ENCODE measurements around the gene NAP1L1. TPM values are rescaled to one million over a fixed set of nuclear protein-coding genes. Genes with fewer than 3 reads are reported as not detected.

Gene NAP1L1
- total RNA-seq, 1 donor from 2014 or later: 687 TPM

- no peak overlapping the region for H3K9ac ChIP-seq (ENCODE audit: low read length)
- Mint-ChIP-seq H3K36me3 (ENCODE audit: low read depth, unreplicated experiment) (no peaks in the 10 kb centered on the region), H3K27me3 (ENCODE audit: low read depth, unreplicated experiment) (no peaks in the 10 kb centered on the region), H3K9me3 (ENCODE audit: unreplicated experiment) (no peaks in the 10 kb centered on the region), H3K4me3 (ENCODE audit: unreplicated experiment) (no peak overlapping the region), H3K27ac (ENCODE audit: unreplicated experiment) (no peak overlapping the region), H3K4me1 (ENCODE audit: low read depth, unreplicated experiment) (peaks cover 18% of the 10 kb centered on the region)
- no peaks in the 10 kb centered on the region for H3K27me3 ChIP-seq (ENCODE audit: insufficient read depth, low read length)
- FAIRE-seq (no peak), DNase-seq (ENCODE audit: low read depth) (no peak)
- peaks cover 16% of the 10 kb centered on the region for H3K4me1 ChIP-seq (ENCODE audit: insufficient read depth, low read length)
- no peak overlapping the region for H3K27ac ChIP-seq (ENCODE audit: low read depth, low read length)
- H3K4me2 ChIP-seq (ENCODE audit: low read length): no peak overlapping the region
- H3K79me2 ChIP-seq (ENCODE audit: insufficient read depth, low read length): no peaks in the 10 kb centered on the region
- no peaks in the 10 kb centered on the region for H3K9me3 ChIP-seq (ENCODE audit: insufficient read depth, low read depth, low read length)
- no peak overlapping the region for H2AFZ ChIP-seq (ENCODE audit: low read depth, low read length)
- no peaks in the 10 kb centered on the region for H3K36me3 ChIP-seq (ENCODE audit: insufficient read depth, low read length)
- no peaks in the 10 kb centered on the region for H4K20me1 ChIP-seq (ENCODE audit: insufficient read depth, low read length)
- H3K4me3 ChIP-seq (ENCODE audit: insufficient read depth, low read depth, low read length): no peak overlapping the region
- TF ChIP-seq CTCF (IDR thresholded peaks at IDR 0.05; ENCODE audit: insufficient read depth, low read depth, low read length): no peak
Measured at GRCh38 chr12:75997658-75998057, 86.8 kb downstream of the NAP1L1 start.

GRCh38 chr12:75996861-75997447 is 87.5 kb downstream of the NAP1L1 start:
- Histone ChIP-seq H3K79me2 (ENCODE audit: insufficient read depth, low read length) (no peaks in the 10 kb centered on the region), H3K4me2 (ENCODE audit: low read length) (no peak overlapping the region), H3K4me1 (ENCODE audit: insufficient read depth, low read length) (peaks cover 16% of the 10 kb centered on the region), H3K4me3 (ENCODE audit: insufficient read depth, low read depth, low read length) (no peak overlapping the region), H4K20me1 (ENCODE audit: insufficient read depth, low read length) (no peaks in the 10 kb centered on the region), H3K36me3 (ENCODE audit: insufficient read depth, low read length) (no peaks in the 10 kb centered on the region), H3K9ac (ENCODE audit: low read length) (no peak overlapping the region), H3K9me3 (ENCODE audit: insufficient read depth, low read depth, low read length) (no peaks in the 10 kb centered on the region), H3K27me3 (ENCODE audit: insufficient read depth, low read length) (no peaks in the 10 kb centered on the region), H3K27ac (ENCODE audit: low read depth, low read length) (no peak overlapping the region), H2AFZ (ENCODE audit: low read depth, low read length) (no peak overlapping the region)
- H3K27me3 Mint-ChIP-seq (ENCODE audit: low read depth, unreplicated experiment): no peaks in the 10 kb centered on the region
- no peak overlapping the region for H3K4me3 Mint-ChIP-seq (ENCODE audit: unreplicated experiment)
- no peaks in the 10 kb centered on the region for H3K9me3 Mint-ChIP-seq (ENCODE audit: unreplicated experiment)
- no peak for FAIRE-seq
- no peak overlapping the region for H3K27ac Mint-ChIP-seq (ENCODE audit: unreplicated experiment)
- no peaks in the 10 kb centered on the region for H3K36me3 Mint-ChIP-seq (ENCODE audit: low read depth, unreplicated experiment)
- H3K4me1 Mint-ChIP-seq (ENCODE audit: low read depth, unreplicated experiment): peaks cover 18% of the 10 kb centered on the region
- TF ChIP-seq EZH2 (IDR thresholded peaks at IDR 0.05; ENCODE audit: insufficient read depth, low read length) (no peak), CTCF (IDR thresholded peaks at IDR 0.05; ENCODE audit: insufficient read depth, low read depth, low read length) (no peak)
- peak; percentile 23 for DNase-seq (ENCODE audit: low read depth)

GRCh38 chr12:75995691-75996090 is 88.8 kb downstream of the NAP1L1 start:
- no peaks in the 10 kb centered on the region for H3K79me2 ChIP-seq (ENCODE audit: insufficient read depth, low read length)
- no peak overlapping the region for H3K27ac ChIP-seq (ENCODE audit: low read depth, low read length)
- peaks cover 18% of the 10 kb centered on the region for H3K4me1 Mint-ChIP-seq (ENCODE audit: low read depth, unreplicated experiment)
- TF ChIP-seq CTCF (IDR thresholded peaks at IDR 0.05; ENCODE audit: insufficient read depth, low read depth, low read length) (no peak), EZH2 (IDR thresholded peaks at IDR 0.05; ENCODE audit: insufficient read depth, low read length) (no peak)
- peaks cover 16% of the 10 kb centered on the region for H3K4me1 ChIP-seq (ENCODE audit: insufficient read depth, low read length)
- H3K9ac ChIP-seq (ENCODE audit: low read length): no peak overlapping the region
- H2AFZ ChIP-seq (ENCODE audit: low read depth, low read length): no peak overlapping the region
- no peaks in the 10 kb centered on the region for H3K9me3 Mint-ChIP-seq (ENCODE audit: unreplicated experiment)
- H3K36me3 ChIP-seq (ENCODE audit: insufficient read depth, low read length): no peaks in the 10 kb centered on the region
- DNase-seq (ENCODE audit: low read depth) (no peak), FAIRE-seq (no peak)
- H4K20me1 ChIP-seq (ENCODE audit: insufficient read depth, low read length): no peaks in the 10 kb centered on the region
- no peaks in the 10 kb centered on the region for H3K36me3 Mint-ChIP-seq (ENCODE audit: low read depth, unreplicated experiment)
- no peaks in the 10 kb centered on the region for H3K27me3 ChIP-seq (ENCODE audit: insufficient read depth, low read length)
- no peaks in the 10 kb centered on the region for H3K27me3 Mint-ChIP-seq (ENCODE audit: low read depth, unreplicated experiment)
- no peaks in the 10 kb centered on the region for H3K9me3 ChIP-seq (ENCODE audit: insufficient read depth, low read depth, low read length)
- no peak overlapping the region for H3K4me2 ChIP-seq (ENCODE audit: low read length)
- no peak overlapping the region for H3K27ac Mint-ChIP-seq (ENCODE audit: unreplicated experiment)
- no peak overlapping the region for H3K4me3 Mint-ChIP-seq (ENCODE audit: unreplicated experiment)
- H3K4me3 ChIP-seq (ENCODE audit: insufficient read depth, low read depth, low read length): no peak overlapping the region
